T-helper 1 cell treated with Interleukin-12 subunit alpha and Interleukin-12 subunit beta and Interleukin-4 antibody, amounts not matched to agents 30 μg/mL and 1 μg/mL, for 36 hours (primary cell): Measurements from ENCODE around the gene FAM177A1.
"Not testable (repeated sequence)": the region's sequence is repeated elsewhere in the genome, so short reads cannot be mapped to it uniquely, and the experiment has no call there.

ENCODE experiments used
- H3K27ac Mint-ChIP-seq: one replicate; pipeline ENCODE4 v1.8.0; 2021; ENCODE audit warnings: mild to moderate bottlenecking, mixed read lengths
- H3K27me3 Mint-ChIP-seq: one replicate; pipeline ENCODE4 v1.8.0; 2021; ENCODE audit warnings: low read depth, mixed read lengths
- H3K36me3 Mint-ChIP-seq: one replicate; pipeline ENCODE4 v1.8.0; 2021; ENCODE audit warnings: low read depth, mixed read lengths
- H3K4me1 Mint-ChIP-seq: one replicate; pipeline ENCODE4 v1.8.0; 2021; ENCODE audit warnings: low read depth, mixed read lengths
- H3K4me3 Mint-ChIP-seq: one replicate; pipeline ENCODE4 v1.8.0; 2021; ENCODE audit warnings: mild to moderate bottlenecking, moderate library complexity, mixed read lengths
- H3K9me3 Mint-ChIP-seq: one replicate; pipeline ENCODE4 v1.8.0; 2021; ENCODE audit warnings: mixed read lengths

FAM177A1 gene

DNA sequence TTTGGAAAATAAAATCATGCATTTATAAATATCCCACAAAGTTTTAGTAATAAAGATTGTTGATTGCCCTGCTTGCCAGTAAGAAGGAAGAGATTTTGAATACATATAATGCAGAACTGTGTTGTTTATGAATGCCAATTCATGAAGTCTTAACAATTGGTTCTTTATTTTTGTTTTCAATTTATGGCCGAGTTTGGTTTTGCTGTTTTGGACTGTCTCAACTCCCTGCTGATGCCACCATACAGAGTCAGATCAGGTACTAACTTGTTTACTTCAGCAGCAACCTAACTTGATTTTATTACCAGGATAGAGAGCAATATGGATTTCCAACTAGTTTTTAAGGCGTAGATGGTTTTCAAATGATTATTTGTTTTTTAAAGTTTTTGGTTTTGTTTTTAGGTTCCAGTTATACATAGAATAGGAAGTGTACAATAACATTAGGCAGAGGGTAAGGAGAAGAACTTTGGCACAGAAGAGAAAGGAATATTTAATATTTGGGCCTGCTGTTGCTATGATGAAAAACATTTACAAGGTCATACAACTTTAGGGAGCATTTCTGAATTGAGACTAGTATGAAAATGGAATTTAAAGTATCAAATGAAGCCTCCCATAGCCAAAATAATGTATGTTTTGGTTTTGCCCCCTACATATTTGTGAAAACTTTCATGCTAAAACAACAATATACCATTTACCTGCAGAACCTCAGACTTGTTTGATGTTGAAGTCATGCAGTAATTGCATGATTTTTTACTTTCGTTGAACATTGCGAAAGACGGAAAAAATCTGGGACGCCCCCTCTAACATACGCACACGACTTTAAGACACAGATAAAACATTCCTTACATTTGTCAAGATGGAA is 904 bp upstream of the FAM177A1 start:
- no peaks in the 10 kb centered on the region for H3K9me3 Mint-ChIP-seq
- peaks cover 22% of the 10 kb centered on the region for H3K4me1 Mint-ChIP-seq
- H3K36me3 Mint-ChIP-seq, result peaks cover 9% of the 10 kb centered on the region
- no peaks in the 10 kb centered on the region for H3K27me3 Mint-ChIP-seq
- H3K4me3 Mint-ChIP-seq, result peak overlapping the region; percentile 89
- H3K27ac Mint-ChIP-seq, result peak overlapping the region; percentile 98

DNA sequence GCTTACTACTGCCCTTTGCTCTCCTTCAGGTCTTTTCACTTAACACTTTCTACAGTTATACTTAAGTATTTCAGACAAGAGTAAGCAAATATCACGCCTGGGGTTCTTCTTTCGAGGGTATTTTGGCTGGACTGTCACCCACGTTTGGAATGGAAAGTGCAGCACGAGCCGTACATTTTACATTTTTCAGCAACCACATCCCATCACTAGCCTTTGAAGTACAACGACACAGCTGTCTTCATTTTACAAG is 349 bp upstream of the FAM177A1 start:
- Mint-ChIP-seq H3K9me3 (no peaks in the 10 kb centered on the region), H3K27me3 (no peaks in the 10 kb centered on the region), H3K4me3 (peak overlapping the region; percentile 89), H3K36me3 (peaks cover 14% of the 10 kb centered on the region), H3K27ac (peak overlapping the region; percentile 98), H3K4me1 (peaks cover 24% of the 10 kb centered on the region)

DNA sequence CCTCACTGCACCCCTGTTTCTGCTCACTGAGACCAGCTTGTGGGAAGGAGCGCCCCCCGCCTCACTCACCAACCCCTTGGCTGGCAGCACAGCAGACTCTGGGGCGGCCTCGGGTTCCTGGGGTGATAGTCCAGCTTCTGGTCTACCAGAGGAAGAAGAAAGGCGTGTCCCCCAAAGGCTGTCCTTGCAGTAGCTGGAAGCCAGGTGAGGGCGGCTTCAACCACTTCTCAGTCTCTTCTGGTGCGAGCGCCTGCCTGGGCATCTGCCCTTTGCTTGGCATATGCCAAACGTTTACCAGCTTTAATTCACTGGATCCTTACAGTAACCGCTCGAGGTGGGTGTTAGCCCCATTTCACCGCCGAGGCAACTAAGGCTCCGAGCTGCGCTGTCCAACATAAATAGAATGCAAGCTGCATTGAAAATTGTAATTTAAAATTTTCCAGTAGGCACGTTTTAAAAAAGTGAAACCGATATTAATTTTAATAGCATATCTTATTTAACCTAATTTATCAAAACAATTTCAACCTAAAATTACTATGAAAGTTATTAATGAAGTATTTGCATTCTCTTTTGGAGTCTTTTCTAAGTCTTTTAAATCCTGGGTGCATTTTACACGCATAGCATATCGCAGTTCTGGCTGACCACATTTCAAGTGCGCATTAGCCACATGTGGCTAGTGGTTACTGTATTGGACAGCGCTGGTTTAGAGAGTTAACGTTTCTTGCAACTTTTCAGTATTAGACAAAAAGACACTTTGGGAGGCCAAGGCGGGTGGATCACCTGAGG is 872 bp downstream of the FAM177A1 start:
- Mint-ChIP-seq H3K27ac (peak overlapping the region; percentile 98), H3K9me3 (no peaks in the 10 kb centered on the region), H3K4me3 (peak overlapping the region; percentile 89), H3K36me3 (peaks cover 15% of the 10 kb centered on the region), H3K4me1 (peaks cover 25% of the 10 kb centered on the region), H3K27me3 (no peaks in the 10 kb centered on the region)

DNA sequence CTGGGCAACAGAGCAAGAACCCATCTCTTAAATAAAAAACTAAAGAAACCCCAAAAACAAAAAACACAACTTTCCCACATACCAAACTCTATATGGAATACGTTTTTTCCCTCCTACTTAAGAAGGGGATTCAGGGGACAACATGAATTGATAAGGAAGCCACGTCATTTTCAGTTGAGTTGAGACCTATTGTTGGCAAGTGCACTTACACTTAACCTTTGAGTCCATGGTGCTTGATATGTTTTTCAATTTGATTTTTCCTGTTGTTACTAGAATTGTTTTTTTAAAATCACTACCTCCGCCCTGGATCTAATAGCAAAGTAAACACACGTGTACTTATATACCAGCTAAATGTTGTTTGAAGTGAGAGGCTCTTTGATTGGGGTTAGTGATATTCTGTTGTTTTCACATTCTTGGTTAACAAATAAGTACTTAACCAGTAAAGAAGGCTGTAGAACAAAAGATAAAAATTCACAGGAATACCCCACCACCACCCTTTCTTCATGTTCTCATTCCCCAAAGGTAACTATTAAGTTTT is 2.0 kb downstream of the FAM177A1 start:
- peaks cover 25% of the 10 kb centered on the region for H3K4me1 Mint-ChIP-seq

DNA sequence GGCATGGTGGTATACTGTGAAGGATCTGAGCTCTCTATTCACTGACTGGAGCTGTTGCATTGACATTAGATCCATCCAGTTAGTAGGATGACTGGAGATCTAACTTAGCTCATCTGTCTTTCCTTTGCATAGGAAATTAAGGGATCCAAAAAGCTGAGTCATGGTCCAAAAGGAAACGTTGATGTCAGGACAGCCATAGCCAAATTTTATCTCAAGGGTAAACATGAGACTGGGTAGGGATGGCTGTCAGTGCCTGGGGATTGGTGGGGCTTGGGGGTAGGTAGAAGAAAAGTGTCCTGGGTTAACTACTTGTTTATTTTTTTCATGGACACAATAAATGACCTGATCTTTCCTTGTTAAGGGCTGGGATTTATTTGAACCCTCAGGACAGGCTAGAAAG is 4.6 kb downstream of the FAM177A1 start:
- Mint-ChIP-seq H3K36me3 (peaks cover 22% of the 10 kb centered on the region), H3K27ac (no peak overlapping the region), H3K9me3 (no peaks in the 10 kb centered on the region), H3K4me3 (no peak overlapping the region), H3K27me3 (no peaks in the 10 kb centered on the region), H3K4me1 (peaks cover 17% of the 10 kb centered on the region)

More for the DNA sequence above, 2.0 kb downstream of the FAM177A1 start:
- no peaks in the 10 kb centered on the region for H3K9me3 Mint-ChIP-seq
- H3K27ac Mint-ChIP-seq, result peak overlapping the region; percentile 21
- H3K4me3 Mint-ChIP-seq, result peak overlapping the region; percentile 89
- no peaks in the 10 kb centered on the region for H3K27me3 Mint-ChIP-seq
- H3K36me3 Mint-ChIP-seq, result peaks cover 19% of the 10 kb centered on the region

- peaks cover 27% of the 10 kb centered on the region for H3K36me3 Mint-ChIP-seq
Measured at GRCh38 chr14:35051796-35052195, 5.7 kb downstream of the FAM177A1 start.

GRCh38 chr14:35052637-35053036 is 6.6 kb downstream of the FAM177A1 start:
- no peaks in the 10 kb centered on the region for H3K9me3 Mint-ChIP-seq
- peaks cover 15% of the 10 kb centered on the region for H3K4me1 Mint-ChIP-seq
- peaks cover 28% of the 10 kb centered on the region for H3K36me3 Mint-ChIP-seq
- H3K27me3 Mint-ChIP-seq, result no peaks in the 10 kb centered on the region
- no peak overlapping the region for H3K4me3 Mint-ChIP-seq
- H3K27ac Mint-ChIP-seq, result no peak overlapping the region

More at GRCh38 chr14:35051796-35052195, 5.7 kb downstream of the FAM177A1 start:
- Mint-ChIP-seq H3K9me3 (no peaks in the 10 kb centered on the region), H3K4me1 (peaks cover 14% of the 10 kb centered on the region), H3K27ac (no peak overlapping the region), H3K27me3 (no peaks in the 10 kb centered on the region), H3K4me3 (no peak overlapping the region)

GRCh38 chr14:35061113-35061791 is 15.2 kb downstream of the FAM177A1 start:
- H3K36me3 Mint-ChIP-seq, result peaks cover 22% of the 10 kb centered on the region
- not testable (repeated sequence) for H3K27me3 Mint-ChIP-seq, H3K4me3 Mint-ChIP-seq, H3K9me3 Mint-ChIP-seq
- H3K4me1 Mint-ChIP-seq, result peaks cover 16% of the 10 kb centered on the region
- peak overlapping the region; percentile 31 for H3K27ac Mint-ChIP-seq

GRCh38 chr14:35065731-35066130 is 19.7 kb downstream of the FAM177A1 start:
- H3K27me3 Mint-ChIP-seq, H3K4me3 Mint-ChIP-seq, H3K9me3 Mint-ChIP-seq, H3K4me1 Mint-ChIP-seq, H3K27ac Mint-ChIP-seq: not testable (repeated sequence)
- peaks cover 22% of the 10 kb centered on the region for H3K36me3 Mint-ChIP-seq

DNA sequence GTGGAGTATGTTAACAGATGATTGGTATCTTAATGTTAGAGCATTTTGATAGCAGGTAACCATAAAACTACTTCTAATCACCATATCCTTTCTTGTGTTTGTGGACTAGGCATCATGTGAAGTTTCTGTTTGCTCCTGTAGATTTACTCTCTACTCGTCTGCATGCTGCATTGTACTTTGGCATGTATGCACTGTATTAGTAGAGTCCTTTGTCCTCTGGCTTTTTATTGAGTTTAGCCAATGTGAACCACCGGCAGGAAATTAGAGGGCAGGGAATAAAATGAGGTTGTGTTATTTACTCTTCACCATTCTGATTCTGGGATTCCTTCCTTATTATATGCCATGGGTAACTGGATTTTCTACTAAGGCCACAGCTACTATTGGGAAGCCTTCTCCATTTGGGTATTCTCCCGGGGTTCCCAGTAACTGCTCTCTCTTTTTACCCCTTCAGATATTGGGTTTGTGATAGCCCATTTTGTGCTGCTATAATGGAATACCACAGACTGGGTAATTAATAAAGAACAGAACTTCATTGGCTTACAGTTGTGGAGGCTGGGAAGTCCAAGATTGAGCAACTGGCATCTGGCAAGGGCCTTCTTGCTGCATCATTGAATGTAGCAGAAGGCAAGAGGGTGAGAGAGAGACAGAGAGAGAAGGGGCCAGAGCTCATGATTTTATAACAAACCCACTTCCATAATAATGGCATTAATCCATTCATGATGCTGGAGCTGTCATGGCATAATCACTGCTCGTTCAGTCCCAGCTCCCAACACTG is 22.4 kb downstream of the FAM177A1 start:
- Mint-ChIP-seq H3K4me1 (no peaks in the 10 kb centered on the region), H3K27me3 (no peaks in the 10 kb centered on the region), H3K4me3 (no peak overlapping the region), H3K36me3 (peaks cover 28% of the 10 kb centered on the region), H3K27ac (no peak overlapping the region), H3K9me3 (no peaks in the 10 kb centered on the region)

GRCh38 chr14:35072226-35072625 is 26.2 kb downstream of the FAM177A1 start:
- no peaks in the 10 kb centered on the region for H3K27me3 Mint-ChIP-seq
- no peaks in the 10 kb centered on the region for H3K4me1 Mint-ChIP-seq
- no peak overlapping the region for H3K4me3 Mint-ChIP-seq
- H3K36me3 Mint-ChIP-seq, result peaks cover 33% of the 10 kb centered on the region
- H3K9me3 Mint-ChIP-seq, result no peaks in the 10 kb centered on the region
- H3K27ac Mint-ChIP-seq, result no peak overlapping the region

GRCh38 chr14:35073486-35073885 is 27.4 kb downstream of the FAM177A1 start:
- no peak overlapping the region for H3K4me3 Mint-ChIP-seq
- no peaks in the 10 kb centered on the region for H3K4me1 Mint-ChIP-seq
- H3K27ac Mint-ChIP-seq, result no peak overlapping the region
- no peaks in the 10 kb centered on the region for H3K9me3 Mint-ChIP-seq
- peaks cover 23% of the 10 kb centered on the region for H3K36me3 Mint-ChIP-seq
- no peaks in the 10 kb centered on the region for H3K27me3 Mint-ChIP-seq

GRCh38 chr14:35078082-35078481 is 32.0 kb downstream of the FAM177A1 start:
- H3K27ac Mint-ChIP-seq, result no peak overlapping the region
- H3K36me3 Mint-ChIP-seq, result peaks cover 15% of the 10 kb centered on the region
- H3K4me3 Mint-ChIP-seq, result no peak overlapping the region
- no peaks in the 10 kb centered on the region for H3K27me3 Mint-ChIP-seq
- H3K4me1 Mint-ChIP-seq, result no peaks in the 10 kb centered on the region
- no peaks in the 10 kb centered on the region for H3K9me3 Mint-ChIP-seq

- H3K27ac Mint-ChIP-seq, result no peak overlapping the region
- H3K36me3 Mint-ChIP-seq, result peaks cover 17% of the 10 kb centered on the region
Measured at GRCh38 chr14:35079742-35080141, 33.7 kb downstream of the FAM177A1 start.

More at GRCh38 chr14:35079742-35080141, 33.7 kb downstream of the FAM177A1 start:
- no peak overlapping the region for H3K4me3 Mint-ChIP-seq
- H3K27me3 Mint-ChIP-seq, result no peaks in the 10 kb centered on the region
- H3K4me1 Mint-ChIP-seq, result no peaks in the 10 kb centered on the region
- no peaks in the 10 kb centered on the region for H3K9me3 Mint-ChIP-seq
